GM12891 (cell line): ENCODE results near the gene C3orf80.

Experiments
- POLR2A ChIP-seq: IDR thresholded peaks from 2 replicates; pipeline ENCODE4 v1.6.1; 2011; ENCODE audit warnings: low read depth, low read length, control low read depth
- POLR2AphosphoS5 ChIP-seq: IDR thresholded peaks from 2 replicates; pipeline ENCODE4 v1.6.1; 2011; ENCODE audit warnings: low read depth, low read length, control low read depth

DNA sequence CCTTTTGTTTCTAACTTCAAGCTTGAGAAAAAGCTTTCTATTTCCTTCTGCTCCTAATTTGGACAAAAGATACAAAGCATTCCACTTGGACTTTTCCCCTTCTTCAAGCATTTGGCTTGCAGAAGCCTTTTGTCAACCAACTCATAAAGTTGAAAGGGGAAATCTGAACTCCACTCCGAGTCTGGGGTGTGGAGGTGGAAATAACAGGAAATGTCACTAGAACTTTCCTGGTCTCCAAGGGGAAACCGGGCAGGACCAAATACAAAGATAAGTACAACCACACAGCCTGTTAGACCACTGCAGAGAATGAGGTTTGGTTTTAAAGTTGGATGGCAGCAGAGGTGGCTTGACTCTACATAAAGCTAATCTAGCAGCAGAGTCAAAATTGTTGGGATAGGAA lies 4.2 kb upstream of the C3orf80 start:
- TF ChIP-seq POLR2A (no peak), POLR2AphosphoS5 (no peak)
